Stimulated activated naive CD8-positive, alpha-beta T cell treated with anti-CD3 and anti-CD28 coated beads, Interleukin-15, amount 100 ng/mL, for 72 hours (primary cell): ENCODE results near the gene RAB11FIP4.

Source experiments
- ATAC-seq: fragments of 150-1000 bp; cut with Tn5 transposase; 2 replicates; pipeline ENCODE4 v1.10.0; 2021; ENCODE audit warnings: mild to moderate bottlenecking, moderate library complexity
- DNase-seq, 2 donors: peaks; one replicate each; pipeline ENCODE4 v3.0.0; 2021 to 2022
- H3K27ac Mint-ChIP-seq, 2 donors: one replicate each; pipeline ENCODE4 v1.8.0; 2022; ENCODE audit warnings: mild to moderate bottlenecking in 2 of 2, mixed read lengths in 2 of 2, moderate library complexity in 2 of 2
- H3K27me3 Mint-ChIP-seq: one replicate; pipeline ENCODE4 v1.8.0; 2022; ENCODE audit warnings: mixed read lengths
- H3K4me1 Mint-ChIP-seq: one replicate; pipeline ENCODE4 v1.8.0; 2022; ENCODE audit warnings: mild to moderate bottlenecking, mixed read lengths
- H3K4me3 Mint-ChIP-seq, 2 donors: one replicate each; pipeline ENCODE4 v1.8.0; 2022; ENCODE audit warnings: mild to moderate bottlenecking in 2 of 2, mixed read lengths in 2 of 2, moderate library complexity in 1 of 2
- H3K9me3 Mint-ChIP-seq, 2 donors: one replicate each; pipeline ENCODE4 v1.8.0; 2022; ENCODE audit warnings: mixed read lengths in 2 of 2

The RAB11FIP4 gene

GRCh38 chr17:31489295-31490018 is 98.0 kb downstream of the RAB11FIP4 start:
- DNase-seq, result no peak
- Mint-ChIP-seq H3K27ac (peak overlapping the region in 1 of 2 donors; percentile 21), H3K4me3 (peak overlapping the region; percentile 93)

GRCh38 chr17:31490019-31490650 is 98.7 kb downstream of the RAB11FIP4 start:
- Mint-ChIP-seq H3K4me3 (peak overlapping the region; percentile 93), H3K27ac (peak overlapping the region in 1 of 2 donors; percentile 6), H3K27me3 (no peaks in the 10 kb centered on the region), H3K4me1 (peaks cover 77% of the 10 kb centered on the region), H3K9me3 (no peaks in the 10 kb centered on the region)
- no peak for DNase-seq
- ATAC-seq, result no peak

More at GRCh38 chr17:31489295-31490018, 98.0 kb downstream of the RAB11FIP4 start:
- peaks cover 71% of the 10 kb centered on the region for H3K4me1 Mint-ChIP-seq
- no peaks in the 10 kb centered on the region for H3K9me3 Mint-ChIP-seq
- ATAC-seq, result no peak
- no peaks in the 10 kb centered on the region for H3K27me3 Mint-ChIP-seq

- Mint-ChIP-seq H3K27me3 (no peaks in the 10 kb centered on the region), H3K27ac (peak overlapping the region in 1 of 2 donors; percentile 50), H3K4me3 (peak overlapping the region; percentile 26 to 93), H3K9me3 (no peaks in the 10 kb centered on the region), H3K4me1 (peaks cover 84% of the 10 kb centered on the region)
- DNase-seq (no peak), ATAC-seq (no peak)
Measured at GRCh38 chr17:31490671-31491375, 99.3 kb downstream of the RAB11FIP4 start.

- H3K9me3 Mint-ChIP-seq, result no peaks in the 10 kb centered on the region
- no peaks in the 10 kb centered on the region for H3K27me3 Mint-ChIP-seq
- H3K4me1 Mint-ChIP-seq, result peaks cover 90% of the 10 kb centered on the region
- peak overlapping the region; percentile 74 to 93 for H3K4me3 Mint-ChIP-seq
- H3K27ac Mint-ChIP-seq, result peak overlapping the region in 1 of 2 donors; percentile 87
- DNase-seq (no peak), ATAC-seq (no peak)
Measured at GRCh38 chr17:31491376-31492131, 100.1 kb downstream of the RAB11FIP4 start.

- ATAC-seq, result no peak
- H3K4me3 Mint-ChIP-seq, result peak overlapping the region; percentile 74 to 93
- H3K27ac Mint-ChIP-seq, result no peak overlapping the region
Measured at GRCh38 chr17:31492206-31492605, 100.7 kb downstream of the RAB11FIP4 start.

GRCh38 chr17:31492880-31493655 is 101.6 kb downstream of the RAB11FIP4 start:
- DNase-seq, result peak; percentile 45 to 62
- H3K27ac Mint-ChIP-seq, result peak overlapping the region; percentile 89 to 90
- H3K9me3 Mint-ChIP-seq, result no peaks in the 10 kb centered on the region
- peaks cover 93% of the 10 kb centered on the region for H3K4me1 Mint-ChIP-seq
- peak overlapping the region; percentile 74 to 76 for H3K4me3 Mint-ChIP-seq
- H3K27me3 Mint-ChIP-seq, result no peaks in the 10 kb centered on the region
- peak; percentile 63 for ATAC-seq

More at GRCh38 chr17:31492206-31492605, 100.7 kb downstream of the RAB11FIP4 start:
- no peak for DNase-seq
- Mint-ChIP-seq H3K4me1 (peaks cover 90% of the 10 kb centered on the region), H3K9me3 (no peaks in the 10 kb centered on the region), H3K27me3 (no peaks in the 10 kb centered on the region)

- Mint-ChIP-seq H3K27ac (peak overlapping the region; percentile 89 to 90), H3K4me1 (peaks cover 99% of the 10 kb centered on the region), H3K27me3 (no peaks in the 10 kb centered on the region), H3K4me3 (peak overlapping the region; percentile 74 to 76), H3K9me3 (no peaks in the 10 kb centered on the region)
- DNase-seq (no peak), ATAC-seq (peak; percentile 27)
Measured at GRCh38 chr17:31493656-31494155, 102.2 kb downstream of the RAB11FIP4 start.

GRCh38 chr17:31494259-31495021 is 103.0 kb downstream of the RAB11FIP4 start:
- H3K9me3 Mint-ChIP-seq, result no peaks in the 10 kb centered on the region
- H3K27ac Mint-ChIP-seq, result peak overlapping the region; percentile 95 to 97
- peaks cover 99% of the 10 kb centered on the region for H3K4me1 Mint-ChIP-seq
- ATAC-seq (peak; percentile 87), DNase-seq (peak; percentile 66 to 75)
- H3K4me3 Mint-ChIP-seq, result peak overlapping the region; percentile 74 to 79
- H3K27me3 Mint-ChIP-seq, result no peaks in the 10 kb centered on the region

GRCh38 chr17:31495022-31495885 is 103.8 kb downstream of the RAB11FIP4 start:
- ATAC-seq, result no peak
- Mint-ChIP-seq H3K4me3 (peak overlapping the region; percentile 74 to 79), H3K27ac (peak overlapping the region; percentile 95 to 97), H3K27me3 (no peaks in the 10 kb centered on the region), H3K9me3 (no peaks in the 10 kb centered on the region), H3K4me1 (peaks cover 99% of the 10 kb centered on the region)
- DNase-seq, result no peak

GRCh38 chr17:31496097-31496496 is 104.6 kb downstream of the RAB11FIP4 start:
- Mint-ChIP-seq H3K4me1 (peaks cover 97% of the 10 kb centered on the region), H3K27me3 (no peaks in the 10 kb centered on the region), H3K27ac (peak overlapping the region in 1 of 2 donors; percentile 71), H3K4me3 (no peak overlapping the region), H3K9me3 (no peaks in the 10 kb centered on the region)
- DNase-seq (no peak), ATAC-seq (no peak)

- Mint-ChIP-seq H3K9me3 (no peaks in the 10 kb centered on the region), H3K4me1 (peaks cover 95% of the 10 kb centered on the region), H3K27me3 (no peaks in the 10 kb centered on the region), H3K27ac (peak overlapping the region in 1 of 2 donors; percentile 71), H3K4me3 (no peak overlapping the region)
- ATAC-seq, result no peak
- DNase-seq, result no peak
Measured at GRCh38 chr17:31496601-31497000, 105.1 kb downstream of the RAB11FIP4 start.

GRCh38 chr17:31497431-31497830 is 106.0 kb downstream of the RAB11FIP4 start:
- H3K27ac Mint-ChIP-seq, result peak overlapping the region; percentile 74 to 86
- H3K4me1 Mint-ChIP-seq, result peaks cover 93% of the 10 kb centered on the region
- ATAC-seq (no peak), DNase-seq (no peak)
- H3K9me3 Mint-ChIP-seq, result no peaks in the 10 kb centered on the region
- H3K4me3 Mint-ChIP-seq, result peak overlapping the region in 1 of 2 donors; percentile 47
- H3K27me3 Mint-ChIP-seq, result no peaks in the 10 kb centered on the region
